ENCODE results near the gene PEBP1.
A peak's percentile ranks its signal among the peaks of the same experiment; 100 is the strongest.

Gene PEBP1

DNA sequence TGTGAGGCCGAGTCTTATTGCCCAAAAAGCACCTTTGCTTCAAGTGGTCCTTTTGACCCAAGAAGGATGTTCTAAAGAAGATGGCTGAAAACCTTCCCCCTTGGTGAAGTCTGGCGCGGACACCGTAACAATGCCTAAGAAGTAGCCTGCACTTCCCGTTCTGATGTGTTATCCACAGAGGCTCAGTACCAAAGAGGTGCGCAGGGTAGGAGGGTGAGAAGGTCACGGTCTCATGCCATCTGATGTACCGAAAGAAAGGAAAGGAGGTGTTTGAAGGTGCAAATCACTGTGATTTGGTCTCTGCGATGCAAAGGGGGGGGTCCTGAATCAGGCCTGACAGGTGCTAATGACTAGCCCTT, 9.9 kb downstream of the PEBP1 start:
- no peak for DNase-seq (ENCODE audit: low read depth)
- TF ChIP-seq, protein P1, sequence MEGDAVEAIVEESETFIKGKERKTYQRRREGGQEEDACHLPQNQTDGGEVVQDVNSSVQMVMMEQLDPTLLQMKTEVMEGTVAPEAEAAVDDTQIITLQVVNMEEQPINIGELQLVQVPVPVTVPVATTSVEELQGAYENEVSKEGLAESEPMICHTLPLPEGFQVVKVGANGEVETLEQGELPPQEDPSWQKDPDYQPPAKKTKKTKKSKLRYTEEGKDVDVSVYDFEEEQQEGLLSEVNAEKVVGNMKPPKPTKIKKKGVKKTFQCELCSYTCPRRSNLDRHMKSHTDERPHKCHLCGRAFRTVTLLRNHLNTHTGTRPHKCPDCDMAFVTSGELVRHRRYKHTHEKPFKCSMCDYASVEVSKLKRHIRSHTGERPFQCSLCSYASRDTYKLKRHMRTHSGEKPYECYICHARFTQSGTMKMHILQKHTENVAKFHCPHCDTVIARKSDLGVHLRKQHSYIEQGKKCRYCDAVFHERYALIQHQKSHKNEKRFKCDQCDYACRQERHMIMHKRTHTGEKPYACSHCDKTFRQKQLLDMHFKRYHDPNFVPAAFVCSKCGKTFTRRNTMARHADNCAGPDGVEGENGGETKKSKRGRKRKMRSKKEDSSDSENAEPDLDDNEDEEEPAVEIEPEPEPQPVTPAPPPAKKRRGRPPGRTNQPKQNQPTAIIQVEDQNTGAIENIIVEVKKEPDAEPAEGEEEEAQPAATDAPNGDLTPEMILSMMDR (IDR thresholded peaks at IDR 0.05; ENCODE audit: insufficient read depth, low read depth, low read length, missing control alignments), result no peak
- H3K4me3 ChIP-seq (ENCODE audit: low read length), result no peak overlapping the region

DNA sequence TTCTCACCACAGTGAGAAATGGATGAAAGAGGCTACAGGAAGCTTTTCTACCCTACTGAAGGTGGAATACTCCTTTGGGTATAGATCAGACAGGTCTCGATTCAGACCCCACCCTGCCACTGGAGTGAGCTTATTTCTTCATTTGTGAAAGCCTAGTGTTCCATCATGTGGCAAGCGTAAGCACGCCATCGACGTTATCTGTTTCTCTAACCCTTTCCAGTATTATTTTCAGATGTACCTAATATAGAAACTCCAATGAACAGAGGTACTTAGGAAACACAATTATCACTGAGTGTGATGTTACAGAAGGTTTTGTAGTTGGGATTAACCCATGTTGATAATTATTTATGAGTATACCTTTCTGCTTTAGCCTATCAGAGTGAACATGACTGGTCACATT, 12.4 kb downstream of the PEBP1 start:
- TF ChIP-seq, protein P1 (IDR thresholded peaks at IDR 0.05; ENCODE audit: insufficient read depth, low read depth, low read length, missing control alignments), result no peak
- no peak for DNase-seq (ENCODE audit: low read depth)
- H3K4me3 ChIP-seq (ENCODE audit: low read length), result no peak overlapping the region

DNA sequence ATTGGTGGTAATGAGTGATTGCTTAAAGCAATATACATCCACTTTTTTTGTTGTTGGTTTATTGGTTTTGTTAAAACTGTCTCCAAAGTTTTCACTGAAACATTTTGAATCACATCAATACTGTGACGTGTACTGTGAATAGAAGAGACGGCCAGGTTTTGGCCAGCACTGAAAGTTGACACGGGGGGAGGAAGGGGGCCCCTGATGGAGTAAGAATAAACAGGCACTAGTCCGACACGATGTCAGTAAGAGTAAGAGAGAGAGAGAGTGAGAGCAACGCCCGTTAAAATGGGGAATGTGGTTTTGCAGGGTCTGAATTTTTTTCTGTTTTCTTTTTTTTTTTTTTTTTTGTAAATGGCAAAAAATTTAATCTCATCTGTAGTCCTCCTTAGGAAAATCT, 14.7 kb downstream of the PEBP1 start:
- TF ChIP-seq, protein P1 (IDR thresholded peaks at IDR 0.05; ENCODE audit: insufficient read depth, low read depth, low read length, missing control alignments), result no peak
- H3K4me3 ChIP-seq (ENCODE audit: low read length), result no peak overlapping the region
- no peak for DNase-seq (ENCODE audit: low read depth)

DNA sequence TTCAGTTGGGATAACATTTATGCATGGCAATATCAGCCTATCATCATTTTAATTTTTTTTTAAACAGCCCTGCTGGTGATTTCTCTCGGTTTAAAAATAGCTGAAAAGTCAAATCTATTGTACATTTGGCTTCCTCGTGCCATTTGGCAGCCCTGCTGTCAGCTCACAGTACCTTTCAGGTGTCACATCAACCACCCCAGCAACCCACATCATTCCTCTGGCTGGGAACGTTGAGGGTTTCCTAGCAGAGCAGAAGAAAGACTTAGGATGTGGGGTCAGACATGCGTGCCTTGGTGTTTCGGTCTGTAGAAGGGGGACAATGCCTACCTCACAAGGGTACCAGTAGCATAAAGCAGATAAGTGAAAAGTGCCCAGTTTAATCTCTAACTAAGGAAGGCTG, 15.8 kb downstream of the PEBP1 start:
- no peak for DNase-seq (ENCODE audit: low read depth)
- TF ChIP-seq, protein P1 (IDR thresholded peaks at IDR 0.05; ENCODE audit: insufficient read depth, low read depth, low read length, missing control alignments), result no peak
- H3K4me3 ChIP-seq (ENCODE audit: low read length), result no peak overlapping the region

DNA sequence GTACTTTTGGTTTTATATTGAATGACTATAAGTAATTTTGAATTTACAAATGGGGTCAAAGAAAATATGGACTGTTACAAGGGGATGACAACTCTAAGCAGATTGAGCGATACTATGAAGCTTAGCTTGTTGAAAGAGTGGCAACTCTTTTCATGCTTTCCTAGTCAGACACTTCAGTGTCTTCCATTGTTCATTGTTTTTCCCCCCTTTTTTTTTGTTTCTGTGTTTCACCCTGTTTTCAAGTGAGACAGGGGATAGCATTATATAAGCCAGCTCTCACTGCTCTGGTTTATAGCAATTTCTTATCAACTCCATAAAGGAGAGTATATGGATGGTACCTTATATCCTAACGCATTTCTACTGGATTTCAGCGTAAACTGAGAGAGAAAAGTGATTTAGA, 24.6 kb downstream of the PEBP1 start:
- no peak overlapping the region for H3K4me3 ChIP-seq (ENCODE audit: low read length)
- no peak for DNase-seq (ENCODE audit: low read depth)
- TF ChIP-seq, protein P1 (IDR thresholded peaks at IDR 0.05; ENCODE audit: insufficient read depth, low read depth, low read length, missing control alignments), result no peak

DNA sequence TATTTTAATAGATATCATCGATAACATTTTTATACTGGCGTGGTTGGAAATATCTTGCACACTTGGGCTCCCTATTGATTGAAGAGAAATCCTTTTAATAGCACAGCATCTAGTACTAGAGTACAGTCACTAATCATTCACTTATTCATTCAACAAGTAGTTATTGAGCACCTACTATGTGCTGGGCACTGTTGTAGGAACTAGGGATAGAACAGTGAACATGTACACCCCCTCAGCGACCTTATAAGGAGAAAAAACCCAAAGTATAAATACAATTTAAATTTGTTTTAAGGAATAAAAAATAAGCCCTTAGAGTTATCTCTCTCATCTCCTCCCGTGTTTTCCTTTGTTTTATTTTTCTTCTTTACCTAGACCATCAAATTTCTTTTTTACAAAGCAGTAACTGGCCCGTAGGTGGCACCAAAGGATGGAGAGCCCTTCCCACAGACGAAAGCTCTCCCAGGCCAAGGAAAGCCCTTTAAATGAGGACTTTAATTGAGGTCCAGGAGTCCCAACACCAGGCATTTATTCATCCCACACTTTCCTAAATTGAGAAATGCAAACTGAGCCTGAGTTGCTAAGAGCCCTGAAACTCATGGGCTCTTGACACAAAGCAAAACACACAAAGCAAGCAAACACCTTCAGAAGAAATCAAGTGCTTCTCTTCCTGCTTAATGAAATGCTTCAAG, 29.0 kb downstream of the PEBP1 start:
- TF ChIP-seq, protein P1 (IDR thresholded peaks at IDR 0.05; ENCODE audit: insufficient read depth, low read depth, low read length, missing control alignments), result peak; percentile 70
- peak; percentile 45 for DNase-seq (ENCODE audit: low read depth)
- H3K4me3 ChIP-seq (ENCODE audit: low read length), result no peak overlapping the region

DNA sequence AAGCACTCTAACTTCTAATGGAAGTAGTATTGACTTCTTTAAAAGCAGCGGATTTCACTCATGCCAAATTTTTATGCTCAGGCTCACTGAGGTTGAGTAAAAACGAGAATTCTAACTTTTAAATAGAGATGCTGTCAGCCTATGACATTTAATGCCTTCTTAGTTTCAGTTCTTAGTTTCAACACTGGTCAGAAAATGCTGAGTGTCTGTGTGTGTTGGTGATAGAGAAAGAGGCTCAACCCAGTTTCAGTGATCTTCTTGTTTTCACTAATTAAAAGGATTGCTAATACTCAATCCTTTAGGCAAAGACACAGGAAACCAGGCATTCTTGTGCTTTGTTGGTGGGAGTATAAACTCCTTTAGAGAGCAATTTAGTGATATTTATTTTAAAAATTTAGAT, 31.0 kb downstream of the PEBP1 start:
- H3K4me3 ChIP-seq (ENCODE audit: low read length), result no peak overlapping the region
- no peak for DNase-seq (ENCODE audit: low read depth)
- TF ChIP-seq, protein P1 (IDR thresholded peaks at IDR 0.05; ENCODE audit: insufficient read depth, low read depth, low read length, missing control alignments), result no peak
